GM12878 (cell line): ENCODE data around the gene ALX4.

Experiments
- FOXM1 ChIP-seq: IDR thresholded peaks from 2 replicates; pipeline ENCODE4 v1.6.1; 2012; ENCODE audit warnings: low read depth, mild to moderate bottlenecking, inconsistent platforms, low read length, moderate library complexity
- HDAC2 ChIP-seq: fragments of 200-600 bp; sonication (generic); IDR thresholded peaks from 2 replicates; pipeline ENCODE4 v1.6.1; 2017
- IKZF2 ChIP-seq, 2 experiments: fragments of 450-650 bp; IDR thresholded peaks; 2 replicates each; pipeline ENCODE4 v1.6.1; 2017; ENCODE audit warnings: mild to moderate bottlenecking in 2 of 2, moderate library complexity in 2 of 2
- JUNB ChIP-seq: IDR thresholded peaks from 2 replicates; pipeline ENCODE4 v1.6.1; 2016; ENCODE audit warnings: antibody characterized with exemption, mild to moderate bottlenecking
- NR2C1 ChIP-seq: fragments of 450-650 bp; IDR thresholded peaks from 2 replicates; pipeline ENCODE4 v1.6.1; 2017; ENCODE audit warnings: antibody characterized with exemption, mild to moderate bottlenecking, moderate library complexity
- TF ChIP-seq, protein P1 (sequence below): fragments of 450-650 bp; IDR thresholded peaks from 2 replicates; pipeline ENCODE4 v1.6.1; 2018; ENCODE audit warnings: mild to moderate bottlenecking, low read depth, moderate library complexity; ENCODE audit not compliant: partially characterized antibody

- TF ChIP-seq HDAC2, result no peak
- TF ChIP-seq, protein P1, sequence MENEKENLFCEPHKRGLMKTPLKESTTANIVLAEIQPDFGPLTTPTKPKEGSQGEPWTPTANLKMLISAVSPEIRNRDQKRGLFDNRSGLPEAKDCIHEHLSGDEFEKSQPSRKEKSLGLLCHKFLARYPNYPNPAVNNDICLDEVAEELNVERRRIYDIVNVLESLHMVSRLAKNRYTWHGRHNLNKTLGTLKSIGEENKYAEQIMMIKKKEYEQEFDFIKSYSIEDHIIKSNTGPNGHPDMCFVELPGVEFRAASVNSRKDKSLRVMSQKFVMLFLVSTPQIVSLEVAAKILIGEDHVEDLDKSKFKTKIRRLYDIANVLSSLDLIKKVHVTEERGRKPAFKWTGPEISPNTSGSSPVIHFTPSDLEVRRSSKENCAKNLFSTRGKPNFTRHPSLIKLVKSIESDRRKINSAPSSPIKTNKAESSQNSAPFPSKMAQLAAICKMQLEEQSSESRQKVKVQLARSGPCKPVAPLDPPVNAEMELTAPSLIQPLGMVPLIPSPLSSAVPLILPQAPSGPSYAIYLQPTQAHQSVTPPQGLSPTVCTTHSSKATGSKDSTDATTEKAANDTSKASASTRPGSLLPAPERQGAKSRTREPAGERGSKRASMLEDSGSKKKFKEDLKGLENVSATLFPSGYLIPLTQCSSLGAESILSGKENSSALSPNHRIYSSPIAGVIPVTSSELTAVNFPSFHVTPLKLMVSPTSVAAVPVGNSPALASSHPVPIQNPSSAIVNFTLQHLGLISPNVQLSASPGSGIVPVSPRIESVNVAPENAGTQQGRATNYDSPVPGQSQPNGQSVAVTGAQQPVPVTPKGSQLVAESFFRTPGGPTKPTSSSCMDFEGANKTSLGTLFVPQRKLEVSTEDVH, result no peak
- no peak for TF ChIP-seq IKZF2 (IDR thresholded peaks at IDR 0.05)
- TF ChIP-seq JUNB, result no peak
- TF ChIP-seq FOXM1, result no peak
- TF ChIP-seq NR2C1, result no peak
Observed at GRCh38 chr11:44281151-44281550, 28.8 kb downstream of the ALX4 start.
